T-helper 1 cell treated with Interleukin-12 subunit alpha and Interleukin-12 subunit beta and Interleukin-4 antibody, amounts not matched to agents 30 μg/mL and 1 μg/mL, for 36 hours (primary cell): ENCODE data around the gene RRM1.
"Not testable (repeated sequence)": the region's sequence is repeated elsewhere in the genome, so short reads cannot be mapped to it uniquely, and the experiment has no call there.

ENCODE experiments used
- H3K27ac Mint-ChIP-seq: one replicate; pipeline ENCODE4 v1.8.0; 2021; ENCODE audit warnings: mild to moderate bottlenecking, mixed read lengths
- H3K27me3 Mint-ChIP-seq: one replicate; pipeline ENCODE4 v1.8.0; 2021; ENCODE audit warnings: low read depth, mixed read lengths
- H3K36me3 Mint-ChIP-seq: one replicate; pipeline ENCODE4 v1.8.0; 2021; ENCODE audit warnings: low read depth, mixed read lengths
- H3K4me1 Mint-ChIP-seq: one replicate; pipeline ENCODE4 v1.8.0; 2021; ENCODE audit warnings: low read depth, mixed read lengths
- H3K4me3 Mint-ChIP-seq: one replicate; pipeline ENCODE4 v1.8.0; 2021; ENCODE audit warnings: mild to moderate bottlenecking, moderate library complexity, mixed read lengths
- H3K9me3 Mint-ChIP-seq: one replicate; pipeline ENCODE4 v1.8.0; 2021; ENCODE audit warnings: mixed read lengths

RRM1 gene

GRCh38 chr11:4092026-4092425 is 2.6 kb upstream of the RRM1 start:
- H3K4me3 Mint-ChIP-seq: peak overlapping the region; percentile 91
- peaks cover 38% of the 10 kb centered on the region for H3K36me3 Mint-ChIP-seq
- no peaks in the 10 kb centered on the region for H3K27me3 Mint-ChIP-seq
- peaks cover 76% of the 10 kb centered on the region for H3K4me1 Mint-ChIP-seq
- no peaks in the 10 kb centered on the region for H3K9me3 Mint-ChIP-seq
- H3K27ac Mint-ChIP-seq: peak overlapping the region; percentile 98

DNA sequence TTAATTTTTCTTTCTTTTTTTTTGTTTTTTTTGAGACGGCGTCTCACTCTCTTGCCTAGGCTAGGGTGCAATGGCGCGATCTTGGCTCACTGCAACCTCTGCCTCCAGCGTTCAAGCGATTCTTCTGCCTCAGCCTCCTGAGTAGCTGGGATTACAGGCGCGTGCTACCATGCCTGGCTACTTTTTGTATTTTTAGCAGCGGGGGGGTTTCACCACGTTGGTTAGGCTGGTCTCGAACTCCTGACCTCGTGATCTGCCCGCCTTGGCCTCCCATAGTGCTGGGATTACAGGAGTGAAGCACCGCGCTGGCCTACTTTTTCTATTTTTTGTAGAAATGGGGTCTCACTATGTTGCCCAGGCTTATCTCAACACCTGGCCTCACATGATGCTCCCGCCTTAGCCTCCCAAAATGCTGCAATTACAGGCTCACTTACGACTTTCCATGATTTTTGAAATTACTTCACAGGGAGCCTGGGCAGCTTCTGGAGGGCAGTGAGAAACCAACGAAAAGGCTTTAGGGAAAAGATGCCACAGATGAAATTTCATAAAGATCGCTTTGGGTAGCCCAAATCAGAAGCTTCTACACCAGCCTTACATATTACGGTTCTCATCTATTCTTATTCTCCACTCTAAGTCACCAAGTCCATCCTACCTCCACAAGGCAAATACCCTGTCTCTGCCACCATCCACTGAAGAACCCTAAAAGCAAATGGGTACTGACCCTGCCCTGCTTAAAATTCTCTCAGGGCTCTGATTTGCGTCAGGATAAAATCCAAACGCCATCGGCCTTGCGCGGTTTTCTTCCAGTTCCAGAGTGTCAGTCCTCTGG is 866 bp upstream of the RRM1 start:
- peaks cover 73% of the 10 kb centered on the region for H3K4me1 Mint-ChIP-seq
- peak overlapping the region; percentile 98 for H3K27ac Mint-ChIP-seq
- H3K36me3 Mint-ChIP-seq: peaks cover 27% of the 10 kb centered on the region
- peak overlapping the region; percentile 98 for H3K4me3 Mint-ChIP-seq
- no peaks in the 10 kb centered on the region for H3K9me3 Mint-ChIP-seq
- H3K27me3 Mint-ChIP-seq: no peaks in the 10 kb centered on the region

- peaks cover 69% of the 10 kb centered on the region for H3K4me1 Mint-ChIP-seq
- no peaks in the 10 kb centered on the region for H3K9me3 Mint-ChIP-seq
- peak overlapping the region; percentile 98 for H3K27ac Mint-ChIP-seq
- no peaks in the 10 kb centered on the region for H3K27me3 Mint-ChIP-seq
- H3K4me3 Mint-ChIP-seq: peak overlapping the region; percentile 98
- H3K36me3 Mint-ChIP-seq: peaks cover 30% of the 10 kb centered on the region
Observed at GRCh38 chr11:4095509-4096230, 1.1 kb downstream of the RRM1 start.

DNA sequence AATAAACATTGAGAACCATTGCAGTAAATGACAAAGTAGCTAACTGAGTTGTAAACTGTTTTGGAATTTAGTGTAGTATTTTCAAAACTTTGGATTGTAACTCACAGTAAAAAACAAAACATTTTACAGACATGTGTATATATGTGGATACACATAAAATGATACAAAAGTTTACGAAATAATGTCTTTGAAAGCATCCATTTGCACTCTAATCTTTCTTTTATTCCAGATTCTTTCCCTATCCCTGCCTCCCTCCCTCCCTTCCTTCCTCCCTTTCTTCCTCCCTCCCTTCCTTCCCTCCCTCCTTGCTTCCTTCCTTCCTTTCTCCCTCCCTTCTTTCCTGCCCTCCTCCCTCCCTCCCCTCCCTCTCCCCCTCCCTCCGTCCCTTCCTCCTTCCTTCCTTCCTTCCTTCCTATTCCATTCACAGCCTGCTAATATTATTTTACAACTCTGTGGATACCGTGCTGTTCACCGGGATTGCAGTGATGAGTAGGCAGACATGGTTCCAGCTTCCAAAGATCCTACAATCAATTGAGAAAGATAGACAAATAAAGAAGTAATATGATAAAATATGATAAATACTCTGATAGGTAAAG is 3.5 kb downstream of the RRM1 start:
- Mint-ChIP-seq H3K27me3 (no peaks in the 10 kb centered on the region), H3K27ac (peak overlapping the region; percentile 52), H3K9me3 (no peaks in the 10 kb centered on the region), H3K4me3 (no peak overlapping the region), H3K4me1 (peaks cover 56% of the 10 kb centered on the region), H3K36me3 (peaks cover 29% of the 10 kb centered on the region)

DNA sequence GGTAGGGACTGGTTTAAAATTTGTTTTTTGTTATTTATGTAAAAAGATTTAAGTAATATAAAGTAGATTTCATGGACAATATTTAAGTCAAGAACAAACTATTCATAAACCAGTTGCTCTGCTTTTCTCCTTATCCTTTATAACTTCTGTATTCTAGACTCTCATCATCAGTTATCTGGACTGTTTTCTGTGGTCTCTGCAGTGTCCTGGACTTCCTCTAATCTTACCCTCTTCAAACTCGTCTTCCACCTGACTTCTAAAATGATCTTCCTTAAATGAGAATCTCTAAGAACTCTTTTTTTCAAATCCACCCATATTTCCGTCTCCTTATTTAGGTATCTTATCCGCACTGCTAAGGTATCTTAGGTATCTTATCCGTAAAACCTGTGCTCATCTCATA is 8.1 kb downstream of the RRM1 start:
- Mint-ChIP-seq H3K9me3 (no peaks in the 10 kb centered on the region), H3K4me1 (peaks cover 33% of the 10 kb centered on the region), H3K27me3 (no peaks in the 10 kb centered on the region), H3K4me3 (no peak overlapping the region), H3K36me3 (peaks cover 41% of the 10 kb centered on the region), H3K27ac (peak overlapping the region; percentile 12)

DNA sequence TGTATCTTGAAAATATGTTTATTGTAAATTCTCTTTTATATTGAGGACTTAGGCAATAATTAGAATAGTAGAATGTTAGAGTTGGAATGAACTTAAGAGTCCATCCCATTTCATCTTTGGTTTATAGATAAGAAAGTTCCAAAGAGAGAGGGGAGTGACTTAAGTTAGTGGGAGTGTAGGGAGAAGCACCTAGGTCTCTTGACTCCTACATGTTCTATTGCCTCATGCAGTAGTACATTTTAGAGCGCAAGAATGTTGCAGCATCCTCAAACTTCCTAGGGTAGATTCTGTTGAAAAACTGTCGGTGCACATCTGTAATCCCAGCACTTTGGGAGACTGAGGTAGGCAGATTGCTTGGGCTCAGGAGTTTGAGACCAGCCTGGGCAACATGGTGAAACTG is 8.7 kb downstream of the RRM1 start:
- Mint-ChIP-seq H3K27ac (no peak overlapping the region), H3K9me3 (no peaks in the 10 kb centered on the region), H3K27me3 (no peaks in the 10 kb centered on the region), H3K4me3 (no peak overlapping the region), H3K36me3 (peaks cover 45% of the 10 kb centered on the region), H3K4me1 (peaks cover 31% of the 10 kb centered on the region)

- H3K27ac Mint-ChIP-seq: no peak overlapping the region
- no peak overlapping the region for H3K4me3 Mint-ChIP-seq
- peaks cover 31% of the 10 kb centered on the region for H3K36me3 Mint-ChIP-seq
- no peaks in the 10 kb centered on the region for H3K27me3 Mint-ChIP-seq
- peaks cover 9% of the 10 kb centered on the region for H3K4me1 Mint-ChIP-seq
- H3K9me3 Mint-ChIP-seq: no peaks in the 10 kb centered on the region
Observed at GRCh38 chr11:4105916-4106315, 11.3 kb downstream of the RRM1 start.

GRCh38 chr11:4111834-4112233 is 17.2 kb downstream of the RRM1 start:
- H3K4me3 Mint-ChIP-seq: no peak overlapping the region
- H3K9me3 Mint-ChIP-seq: no peaks in the 10 kb centered on the region
- H3K4me1 Mint-ChIP-seq: peaks cover 5% of the 10 kb centered on the region
- H3K27me3 Mint-ChIP-seq: no peaks in the 10 kb centered on the region
- no peak overlapping the region for H3K27ac Mint-ChIP-seq
- H3K36me3 Mint-ChIP-seq: peaks cover 51% of the 10 kb centered on the region

DNA sequence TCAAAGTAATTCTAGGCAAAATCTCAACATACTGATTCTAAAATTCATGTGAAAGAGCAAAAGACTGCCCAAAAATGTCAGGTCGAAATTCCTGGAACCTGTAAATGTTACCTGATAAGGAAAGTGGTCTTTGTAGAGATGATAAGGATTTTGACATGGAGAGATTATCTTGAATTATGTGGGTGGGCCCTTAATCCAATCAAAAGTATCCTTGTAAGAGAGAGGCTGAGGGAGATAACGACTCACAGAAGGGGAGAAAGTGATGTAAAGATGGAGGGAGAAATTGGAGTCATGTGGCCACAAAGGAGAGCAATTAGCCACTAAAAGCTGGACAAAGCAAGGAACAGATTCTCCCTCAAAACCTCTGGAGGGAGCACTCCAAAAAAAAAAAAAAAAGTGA is 20.5 kb downstream of the RRM1 start:
- H3K4me1 Mint-ChIP-seq: peaks cover 12% of the 10 kb centered on the region
- peaks cover 51% of the 10 kb centered on the region for H3K36me3 Mint-ChIP-seq
- no peaks in the 10 kb centered on the region for H3K27me3 Mint-ChIP-seq
- peak overlapping the region; percentile 26 for H3K27ac Mint-ChIP-seq
- H3K4me3 Mint-ChIP-seq: no peak overlapping the region
- no peaks in the 10 kb centered on the region for H3K9me3 Mint-ChIP-seq

- Mint-ChIP-seq H3K27ac (no peak overlapping the region), H3K4me3 (no peak overlapping the region), H3K9me3 (no peaks in the 10 kb centered on the region), H3K4me1 (peaks cover 14% of the 10 kb centered on the region), H3K36me3 (peaks cover 55% of the 10 kb centered on the region), H3K27me3 (no peaks in the 10 kb centered on the region)
Observed at GRCh38 chr11:4118107-4118506, 23.5 kb downstream of the RRM1 start.

DNA sequence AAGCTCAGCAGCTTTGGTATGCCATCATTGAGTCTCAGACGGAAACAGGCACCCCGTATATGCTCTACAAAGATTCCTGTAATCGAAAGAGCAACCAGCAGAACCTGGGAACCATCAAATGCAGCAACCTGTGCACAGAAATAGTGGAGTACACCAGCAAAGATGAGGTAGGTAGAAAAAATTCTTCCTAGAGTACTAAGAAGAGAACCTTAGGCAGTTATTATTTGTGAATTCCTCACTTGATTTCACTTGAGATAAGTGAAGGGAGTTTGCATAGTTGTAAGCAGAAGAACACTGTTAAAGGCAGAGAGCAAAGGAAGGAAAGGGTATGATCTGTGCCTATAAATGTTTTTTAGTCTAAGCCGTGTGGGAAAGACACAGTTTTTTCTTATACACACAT is 28.6 kb downstream of the RRM1 start:
- Mint-ChIP-seq H3K4me1 (peaks cover 8% of the 10 kb centered on the region), H3K9me3 (no peaks in the 10 kb centered on the region), H3K27me3 (no peaks in the 10 kb centered on the region), H3K4me3 (no peak overlapping the region), H3K36me3 (peaks cover 61% of the 10 kb centered on the region), H3K27ac (no peak overlapping the region)

- Mint-ChIP-seq H3K36me3 (peaks cover 57% of the 10 kb centered on the region), H3K4me3 (no peak overlapping the region), H3K9me3 (no peaks in the 10 kb centered on the region), H3K27me3 (no peaks in the 10 kb centered on the region), H3K4me1 (peaks cover 6% of the 10 kb centered on the region), H3K27ac (no peak overlapping the region)
Observed at GRCh38 chr11:4125141-4125540, 30.5 kb downstream of the RRM1 start.

- H3K27me3 Mint-ChIP-seq: no peaks in the 10 kb centered on the region
- no peak overlapping the region for H3K27ac Mint-ChIP-seq
- peaks cover 54% of the 10 kb centered on the region for H3K36me3 Mint-ChIP-seq
- no peaks in the 10 kb centered on the region for H3K9me3 Mint-ChIP-seq
- H3K4me3 Mint-ChIP-seq: no peak overlapping the region
- peaks cover 4% of the 10 kb centered on the region for H3K4me1 Mint-ChIP-seq
Observed at GRCh38 chr11:4127357-4127756, 32.8 kb downstream of the RRM1 start.

GRCh38 chr11:4130219-4130618 is 35.6 kb downstream of the RRM1 start:
- not testable (repeated sequence) for H3K9me3 Mint-ChIP-seq, H3K27ac Mint-ChIP-seq, H3K4me1 Mint-ChIP-seq, H3K27me3 Mint-ChIP-seq, H3K4me3 Mint-ChIP-seq
- peaks cover 48% of the 10 kb centered on the region for H3K36me3 Mint-ChIP-seq

DNA sequence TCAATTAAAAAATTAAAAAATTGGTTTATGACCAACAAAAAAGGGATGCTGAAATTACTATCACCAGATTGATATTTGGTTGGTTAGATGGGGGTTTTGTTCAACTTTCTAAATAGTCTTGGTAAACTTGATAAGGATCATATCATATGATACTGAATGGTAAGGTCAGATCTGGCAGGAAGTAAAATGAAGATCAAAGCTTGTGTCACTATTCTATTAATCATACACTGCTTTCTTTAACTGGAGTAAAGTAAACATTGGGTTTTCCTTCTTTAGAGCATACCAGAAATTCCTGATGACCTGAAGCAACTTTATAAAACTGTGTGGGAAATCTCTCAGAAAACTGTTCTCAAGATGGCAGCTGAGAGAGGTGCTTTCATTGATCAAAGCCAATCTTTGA is 40.2 kb downstream of the RRM1 start:
- H3K27ac Mint-ChIP-seq: no peak overlapping the region
- no peak overlapping the region for H3K4me3 Mint-ChIP-seq
- no peaks in the 10 kb centered on the region for H3K27me3 Mint-ChIP-seq
- peaks cover 56% of the 10 kb centered on the region for H3K36me3 Mint-ChIP-seq
- peaks cover 14% of the 10 kb centered on the region for H3K9me3 Mint-ChIP-seq
- peaks cover 5% of the 10 kb centered on the region for H3K4me1 Mint-ChIP-seq
